ENCODE data around the gene DDX43. TPM values are rescaled to one million over a fixed set of nuclear protein-coding genes. Genes with fewer than 3 reads are reported as not detected.

Gene DDX43
- total and polyA plus RNA-seq, 2 of the 4 experiments (the other 2 are of a cell fraction): 0.07 TPM; not detected in 1

GRCh38 chr6:73435236-73435635 is 40.6 kb downstream of the DDX43 start:
- H2BK15ac ChIP-seq (ENCODE audit: low read depth, low read length): no peak overlapping the region
- no peak overlapping the region for H3K9ac ChIP-seq (ENCODE audit: low read depth, low read length)
- H4K20me1 ChIP-seq (ENCODE audit: insufficient read depth, low read length): no peaks in the 10 kb centered on the region
- ChIA-PET CTCF (interaction anchor here (0.7 kb wide), 1 partner anchor 18 kb away, joined by 3 read pairs; no protein-coding TSS in a partner anchor), POLR2A (ENCODE audit: unreplicated experiment) (no interaction called here)
- in situ Hi-C loops (cut with MboI; ENCODE audit: low sequenced_read_pairs) (no loop called here), dilution Hi-C loops (cut with HindIII; ENCODE audit: low sequenced_read_pairs, unreplicated experiment) (no loop called here), intact Hi-C loops (cut with micrococcal nuclease) (no loop called here)
- DNase-seq (no peak), ATAC-seq (ENCODE audit: low read depth) (no peak)
- H2BK5ac ChIP-seq (ENCODE audit: low read depth, low read length, poor library complexity, severe bottlenecking): no peak overlapping the region
- no peak overlapping the region for H3K4ac ChIP-seq (ENCODE audit: low read depth, low read length)
- H3K27ac ChIP-seq (ENCODE audit: insufficient read depth, low read length): no peak overlapping the region
- H3K4me1 ChIP-seq (ENCODE audit: control insufficient read depth, insufficient read depth, low read length): no peaks in the 10 kb centered on the region
- H3K4me3 ChIP-seq (ENCODE audit: insufficient read depth, low read depth, low read length): no peak overlapping the region
- no peak overlapping the region for H3K56ac ChIP-seq (ENCODE audit: extremely low read depth, insufficient read depth, low read length)
- no peak overlapping the region for H2AK5ac ChIP-seq (ENCODE audit: low read depth, low read length)
- no peak overlapping the region for H3K18ac ChIP-seq (ENCODE audit: low read depth, low read length)
- no TSS peak for BruUV-seq (replicated peaks)
- no peak overlapping the region for H2BK120ac ChIP-seq (ENCODE audit: low read depth, low read length)
- no peak for TF ChIP-seq RFX5 (IDR thresholded peaks at IDR 0.05; ENCODE audit: low read depth, low read length)
- no peak for TF ChIP-seq USF2 (IDR thresholded peaks at IDR 0.05; ENCODE audit: low read depth, low read length)
- no peak for TF ChIP-seq FOS (IDR thresholded peaks at IDR 0.05; ENCODE audit: low read depth, low read length)
- TF ChIP-seq MXI1 (IDR thresholded peaks at IDR 0.05; ENCODE audit: borderline replicate concordance, low read depth, low read length): no peak
- TF ChIP-seq RCOR1 (IDR thresholded peaks at IDR 0.05; ENCODE audit: insufficient replicate concordance, low read length): no peak
- no peak for TF ChIP-seq NFE2L2 (IDR thresholded peaks at IDR 0.05; ENCODE audit: low read depth, low read length)
- no peak for TF ChIP-seq CTCF (conservative IDR thresholded peaks at IDR 0.05; ENCODE audit: low read depth, low read length)
- TF ChIP-seq MAZ (IDR thresholded peaks at IDR 0.05; ENCODE audit: borderline replicate concordance, low read depth, low read length): no peak
- TF ChIP-seq CHD1 (IDR thresholded peaks at IDR 0.05; ENCODE audit: low read depth, low read length): no peak
- no peak for TF ChIP-seq SMC3 (IDR thresholded peaks at IDR 0.05; ENCODE audit: low read depth, low read length)
- TF ChIP-seq CEBPB (IDR thresholded peaks at IDR 0.05; ENCODE audit: low read depth, low read length): no peak
- no peak for TF ChIP-seq BHLHE40 (IDR thresholded peaks at IDR 0.05; ENCODE audit: low read depth, low read length)
- no peak for TF ChIP-seq ELK1 (IDR thresholded peaks at IDR 0.05; ENCODE audit: borderline replicate concordance, low read depth, low read length)
- peaks cover 0 to 6% of the 10 kb centered on the region in 2 experiments; a peak in 1 of 4 replicates for H3K79me1 ChIP-seq (ENCODE audit: low read depth in 1 of 2, low read length in 2 of 2)
- 100% methylated on average over 1 of the region's 3 CpGs; no CpG with 5 or more reads in 1 of the 2 experiments for WGBS, 2 experiments (ENCODE audit: extremely low coverage in 2 of 2, insufficient read length in 1 of 2)
- no peak overlapping the region for H3K14ac ChIP-seq (replicated peaks; ENCODE audit: low read depth, low read length)
- H3K9me1 ChIP-seq (ENCODE audit: insufficient read depth, low read length): no peaks in the 10 kb centered on the region
- H2AFZ ChIP-seq (replicated peaks; ENCODE audit: low read length, poor library complexity): no peak overlapping the region
- no peak overlapping the region for H4K8ac ChIP-seq (ENCODE audit: low read depth in 2 of 2, low read length in 2 of 2)
- no peak overlapping the region for H3K4me2 ChIP-seq (ENCODE audit: low read depth, low read length)
- H4K5ac ChIP-seq (ENCODE audit: low read depth, low read length): no peak overlapping the region
- H2AK9ac ChIP-seq (replicated peaks; ENCODE audit: low read depth, low read length, poor library complexity): no peak overlapping the region
- H3K27me3 ChIP-seq (ENCODE audit: control insufficient read depth, insufficient read depth, low read length): no peaks in the 10 kb centered on the region
- no peaks in the 10 kb centered on the region for H3K9me3 ChIP-seq (ENCODE audit: control insufficient read depth, insufficient read depth, low read length)
- H2BK20ac ChIP-seq (ENCODE audit: low read depth, low read length): no peak overlapping the region
- no peak overlapping the region for H3K23ac ChIP-seq (ENCODE audit: low read depth, low read length)
- H3K36me3 ChIP-seq (ENCODE audit: control insufficient read depth, insufficient read depth, low read length): peaks cover 5% of the 10 kb centered on the region
- no peak overlapping the region for H4K91ac ChIP-seq (ENCODE audit: insufficient read depth, low read depth, low read length)

All from IMR-90 (cell line).